Activated gamma-delta T cell treated with anti-CD3 and anti-CD28 coated beads, Interleukin-2, amount 50 U/mL, for 16 hours (primary cell): Measurements from ENCODE around the gene PCGF3.
"Not testable (repeated sequence)": the region's sequence is repeated elsewhere in the genome, so short reads cannot be mapped to it uniquely, and the experiment has no call there.

ENCODE experiments used
- DNase-seq: peaks from one replicate; pipeline ENCODE4 v3.0.0-alpha.2; 2020; ENCODE audit warnings: low read depth

Gene PCGF3

GRCh38 chr4:683247-683897 is 22.3 kb upstream of the PCGF3 start:
- no peak for DNase-seq

DNA sequence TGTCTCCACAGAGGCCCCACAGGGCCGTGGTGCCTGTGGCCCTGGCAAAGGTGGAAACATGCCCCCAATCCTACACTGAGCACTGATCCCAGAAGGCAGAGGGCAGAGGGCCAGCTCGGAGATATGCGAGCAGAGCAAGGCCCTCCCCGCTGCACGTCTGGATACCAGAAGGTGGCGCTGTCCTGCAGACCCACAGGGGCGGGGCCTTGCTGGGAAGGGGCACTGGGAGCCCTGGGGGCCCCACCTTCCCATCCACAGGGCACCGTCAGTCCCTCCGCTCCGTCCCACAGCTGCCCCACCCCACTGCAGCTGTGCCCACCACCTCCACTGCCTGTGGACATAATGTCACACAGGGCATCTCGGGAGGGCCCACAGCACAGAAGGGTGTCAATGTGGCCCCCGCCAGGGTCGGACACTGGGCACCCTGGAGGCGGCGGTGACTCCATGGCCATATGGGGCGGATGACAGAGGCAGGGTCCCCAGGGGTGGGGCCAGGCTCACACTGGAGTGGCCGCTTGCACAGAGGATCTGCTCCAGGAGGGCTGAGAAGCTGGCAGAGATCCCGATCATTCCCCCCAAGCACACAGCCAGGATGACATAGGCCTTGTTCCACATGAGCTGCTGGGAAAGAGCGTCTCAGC is 21.5 kb upstream of the PCGF3 start:
- no peak for DNase-seq

GRCh38 chr4:684623-685327 is 20.9 kb upstream of the PCGF3 start:
- DNase-seq: no peak

- DNase-seq: no peak
These were observed 19.8 kb upstream of the PCGF3 start for GRCh38 chr4:685679-686412.

- no peak for DNase-seq
These were observed 19.1 kb upstream of the PCGF3 start for GRCh38 chr4:686413-687040.

- DNase-seq: no peak
These were observed 18.3 kb upstream of the PCGF3 start for GRCh38 chr4:687048-687970.

GRCh38 chr4:687971-688853 is 17.4 kb upstream of the PCGF3 start:
- no peak for DNase-seq

DNA sequence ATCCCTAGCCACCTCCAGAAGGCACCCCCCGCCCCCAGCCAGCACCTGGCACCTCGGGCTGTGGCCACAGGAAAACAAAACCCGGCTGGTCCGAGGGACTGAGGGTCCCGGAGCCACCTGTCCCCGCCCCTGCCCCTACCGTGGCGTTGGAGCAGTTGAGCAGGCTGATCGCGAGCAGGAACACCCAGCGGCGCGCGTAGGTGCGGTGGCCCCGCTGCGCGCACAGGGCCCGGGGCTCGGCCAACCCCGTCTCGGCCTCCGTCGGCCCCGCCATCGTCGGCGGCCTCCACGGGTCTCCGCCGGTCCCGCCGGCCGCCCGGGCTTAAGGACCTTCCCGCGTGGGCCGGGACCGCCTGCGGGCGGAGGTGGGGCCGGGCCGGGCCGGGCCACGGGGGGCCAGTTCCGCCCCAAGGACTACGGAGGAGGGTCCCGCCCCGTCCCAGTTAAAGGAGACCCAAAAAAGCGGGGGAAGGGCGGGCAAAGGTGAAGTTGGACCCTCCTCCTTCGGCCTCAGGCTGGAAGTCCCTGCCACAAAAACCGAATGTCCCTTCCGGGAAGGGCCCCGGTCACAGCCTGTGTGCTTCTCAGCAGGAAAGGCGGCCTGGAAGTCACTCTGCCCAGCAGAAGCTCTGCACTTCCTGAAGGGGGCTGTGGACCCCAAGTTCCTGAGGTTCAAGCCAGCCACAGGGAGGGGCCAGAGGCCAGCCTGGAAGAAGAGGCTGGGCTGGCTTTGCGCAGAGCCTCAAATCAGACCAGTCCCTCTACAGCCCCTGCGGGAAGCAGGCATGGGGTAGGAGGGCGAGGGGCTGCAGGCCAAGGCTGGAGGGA is 16.6 kb upstream of the PCGF3 start, which contains the start of gene SLC49A3:
TSS of gene SLC49A3 (minus strand) at position 298 of the 828 bp plus-strand sequence. CDS start at position 274, 24 bp downstream.
- no peak for DNase-seq

DNA sequence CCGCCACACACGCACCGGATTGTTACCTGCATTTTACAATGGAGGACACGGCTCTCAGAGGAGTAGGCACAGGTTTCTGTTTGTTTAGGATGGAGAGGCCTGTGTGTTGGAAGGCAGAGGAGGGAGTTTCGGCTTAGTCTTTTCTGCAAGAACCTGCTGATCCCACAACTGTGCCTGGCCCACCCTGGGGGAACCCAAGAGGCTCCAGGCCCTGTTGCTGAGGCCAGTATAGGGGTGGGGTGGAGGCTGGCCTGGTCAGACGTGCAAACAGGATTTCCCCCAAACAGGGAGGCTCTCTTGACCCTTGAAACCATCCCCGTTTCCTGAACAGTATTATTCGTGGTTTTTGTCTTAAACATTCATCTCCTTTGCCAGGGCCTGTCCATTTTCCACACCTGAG is 15.9 kb upstream of the PCGF3 start:
- DNase-seq: no peak

GRCh38 chr4:692771-693554 is 12.7 kb upstream of the PCGF3 start:
- DNase-seq: no peak

DNA sequence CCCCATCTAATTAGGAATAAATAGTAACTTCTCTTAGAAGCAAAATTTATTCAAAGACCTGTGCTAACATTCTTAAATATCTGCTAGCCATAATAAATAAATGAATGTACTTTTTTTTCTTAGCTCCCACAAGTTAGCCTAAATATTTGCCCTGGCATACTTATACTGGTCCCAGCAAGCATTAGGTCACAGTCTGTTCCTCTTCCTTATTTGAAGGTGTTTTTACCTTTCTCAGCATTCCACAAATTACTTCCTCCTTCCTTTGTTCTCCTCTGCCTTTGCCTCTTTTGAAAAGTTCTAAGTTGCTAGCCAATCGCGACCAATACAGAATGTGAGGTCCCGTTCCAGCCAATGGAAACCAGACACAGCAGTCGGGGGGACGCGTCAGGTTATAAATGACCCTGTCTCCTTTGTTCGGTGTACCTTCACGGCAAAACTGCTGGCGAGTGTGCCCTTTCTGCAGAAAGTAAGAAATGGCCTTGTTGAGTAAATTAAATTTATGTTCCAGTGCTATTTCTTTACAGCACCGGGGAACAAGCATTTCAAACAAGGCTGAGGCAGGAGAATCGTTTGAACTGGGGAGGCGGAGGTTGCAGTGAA is 11.2 kb upstream of the PCGF3 start:
- DNase-seq: not testable (repeated sequence)

DNA sequence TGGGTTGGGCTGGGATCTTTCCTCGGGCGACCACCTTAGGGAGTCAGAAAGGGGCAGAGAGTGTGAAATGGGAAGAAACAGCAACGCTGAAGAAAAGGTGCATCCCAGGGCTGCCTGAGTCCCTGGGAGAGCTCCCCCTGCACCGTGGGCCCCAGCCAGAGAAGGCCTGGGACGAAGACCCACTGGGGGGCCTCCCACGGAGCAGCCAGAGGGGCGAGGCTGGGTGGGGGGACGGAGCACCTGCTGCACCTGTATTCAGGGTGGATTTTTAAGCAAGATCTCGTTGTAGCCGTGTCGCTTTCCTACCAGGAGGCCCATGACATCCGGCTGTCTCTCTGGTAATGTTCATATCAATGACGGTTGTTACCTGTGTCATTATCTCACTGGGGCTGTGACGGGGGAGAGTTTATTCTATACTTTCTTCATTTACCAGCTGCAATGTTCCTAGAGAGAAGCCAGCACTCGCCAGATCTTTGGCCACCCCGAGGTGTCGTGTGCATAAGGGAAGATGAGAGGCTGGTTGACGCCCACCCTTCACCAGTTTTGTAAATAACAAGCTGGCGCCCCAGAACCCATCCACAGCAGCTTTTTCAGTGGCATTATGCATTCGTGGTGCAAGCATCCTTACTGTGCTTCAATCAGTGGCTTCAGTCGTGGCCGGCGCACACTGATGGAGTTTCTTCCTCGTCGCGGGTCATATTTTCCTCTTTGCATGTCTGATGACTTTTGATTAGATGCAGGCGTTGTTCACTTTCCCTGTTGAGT is 5.6 kb upstream of the PCGF3 start:
- no peak for DNase-seq

GRCh38 chr4:700587-701264 is 4.9 kb upstream of the PCGF3 start:
- DNase-seq: no peak

GRCh38 chr4:702618-703048 is 3.0 kb upstream of the PCGF3 start:
- no peak for DNase-seq

DNA sequence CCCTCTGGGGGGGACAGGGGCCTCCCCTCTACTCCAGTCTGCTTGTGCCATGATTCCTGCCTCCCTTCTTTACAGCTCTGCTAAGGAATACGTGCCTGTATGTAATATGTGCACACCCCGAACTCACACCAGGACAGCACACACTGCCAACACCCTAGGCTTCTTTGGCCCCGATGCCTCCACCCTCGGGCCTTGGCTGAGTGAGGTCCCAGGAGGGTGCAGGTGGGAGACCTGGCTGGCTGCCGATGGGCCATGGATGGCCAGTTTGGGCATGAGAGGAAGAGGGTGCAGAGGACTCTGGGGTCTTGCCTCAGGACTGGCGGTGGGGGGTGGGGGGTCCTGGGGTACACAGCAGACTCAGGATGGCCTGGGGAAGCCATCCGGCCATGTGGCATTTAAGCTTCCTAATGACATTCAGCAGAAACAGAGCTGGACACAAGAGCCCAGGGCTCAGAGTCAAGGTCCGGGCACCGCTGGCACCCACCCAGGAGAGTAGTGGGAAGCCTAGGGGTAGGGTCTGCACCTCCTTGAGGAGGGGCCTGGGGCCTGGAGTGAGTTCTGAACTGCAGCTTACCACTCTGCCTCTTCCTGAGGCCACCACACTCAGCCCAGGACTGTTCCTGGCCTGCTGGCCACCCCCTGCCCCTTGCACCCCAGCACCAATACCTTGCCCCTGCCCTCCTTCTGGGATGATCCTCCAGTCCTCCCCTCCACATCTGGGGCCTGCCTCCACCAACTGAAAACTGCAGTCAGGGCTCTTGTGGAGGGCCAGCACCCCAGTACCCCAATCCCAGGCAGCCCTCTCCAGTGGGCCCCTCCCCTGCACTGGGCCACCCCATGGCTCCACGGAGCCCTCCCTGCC is 2.1 kb upstream of the PCGF3 start:
- no peak for DNase-seq
